H1 (cell line): Measurements from ENCODE around the gene LRRC2. TPM values are rescaled to one million over a fixed set of nuclear protein-coding genes. Genes with fewer than 3 reads are reported as not detected.

Source experiments
- CTCF ChIA-PET: fragments of 300-600 bp; sonication (Branson Sonifier 250); formaldehyde crosslinking; loops from one replicate; lab custom pipeline; 2021; ENCODE audit not compliant: partially characterized antibody; lab: Charles Lee
- POLR2A ChIA-PET: fragments of 300-600 bp; sonication (Branson Sonifier 250); formaldehyde crosslinking; loops from one replicate; lab custom pipeline; 2021; ENCODE audit warnings: inconsistent platforms; ENCODE audit not compliant: partially characterized antibody; lab: Charles Lee
- DNase-seq, 2 experiments: peaks; one replicate each; pipeline versions ENCODE4 v3.0.0 to v3.0.0-alpha.2; 2010 to 2022; ENCODE audit warnings: low spot score in 2 of 2, low read depth in 1 of 2, mixed read lengths in 1 of 2
- FAIRE-seq: peaks from 2 replicates; lab custom pipeline; 2011; peaks lifted over from hg19 to GRCh38; lab: Jason Lieb, UNC
- H2AFZ ChIP-seq: 2 replicates; pipeline ENCODE4 v1.8.1; 2012; ENCODE audit warnings: low read length, inconsistent platforms
- H2AK5ac ChIP-seq: 2 replicates; pipeline ENCODE4 v1.6.1; 2013; ENCODE audit warnings: low read depth, low read length
- H2BK120ac ChIP-seq: replicated peaks from 2 replicates; pipeline ENCODE3; 2013; ENCODE audit warnings: low read depth, low read length, inconsistent platforms
- H2BK12ac ChIP-seq: 2 replicates; pipeline ENCODE4 v1.6.1; 2013; ENCODE audit warnings: low read depth, low read length
- H2BK15ac ChIP-seq: 2 replicates; pipeline ENCODE4 v1.6.1; 2013; ENCODE audit warnings: low read length
- H2BK20ac ChIP-seq: 2 replicates; pipeline ENCODE4 v1.6.1; 2013; ENCODE audit warnings: low read length
- H2BK5ac ChIP-seq: 2 replicates; pipeline ENCODE4 v1.6.1; 2013; ENCODE audit warnings: low read depth, low read length
- H3K14ac ChIP-seq: 2 replicates; pipeline ENCODE4 v1.6.1; 2013; ENCODE audit warnings: inconsistent platforms; ENCODE audit not compliant: insufficient read length
- H3K18ac ChIP-seq: 2 replicates; pipeline ENCODE4 v1.6.1; 2013; ENCODE audit warnings: low read length; ENCODE audit errors: extremely low read depth
- H3K23ac ChIP-seq: 2 replicates; pipeline ENCODE4 v1.6.1; 2013; ENCODE audit warnings: inconsistent platforms; ENCODE audit not compliant: insufficient read length
- H3K23me2 ChIP-seq: 2 replicates; pipeline ENCODE4 v1.6.1; 2013; ENCODE audit warnings: low read depth, low read length
- H3K27ac ChIP-seq: 2 replicates; pipeline ENCODE4 v1.6.1; 2011; ENCODE audit warnings: low read depth, low read length, inconsistent platforms
- H3K27me3 ChIP-seq, 4 experiments: replicated peaks in 1 of 4; 1 replicate in 1 of 4; 2 replicates in 3 of 4; pipeline versions ENCODE4 v1.6.1 to v1.8.1; 2011 to 2013; ENCODE audit warnings: low read length in 3 of 4, mild to moderate bottlenecking in 3 of 4, inconsistent platforms in 2 of 4, mixed read lengths in 2 of 4, moderate library complexity in 1 of 4; ENCODE audit not compliant: control insufficient read depth in 3 of 4, insufficient read depth in 3 of 4; ENCODE audit errors: extremely low read depth in 1 of 4
- H3K36me3 ChIP-seq, 4 experiments: 2 replicates each; pipeline versions ENCODE4 v1.6.1 to v1.8.1; 2011 to 2013; ENCODE audit warnings: mild to moderate bottlenecking in 4 of 4, low read length in 3 of 4, moderate library complexity in 2 of 4, control low read depth in 1 of 4, inconsistent platforms in 1 of 4; ENCODE audit not compliant: insufficient read depth in 4 of 4, control insufficient read depth in 2 of 4
- H3K4ac ChIP-seq: replicated peaks from 2 replicates; pipeline ENCODE3; 2013; ENCODE audit warnings: low read length, low read depth, mixed read lengths, inconsistent platforms; ENCODE audit not compliant: insufficient read length
- H3K4me1 ChIP-seq, 4 experiments: replicated peaks in 1 of 4; 1 replicate in 1 of 4; 2 replicates in 3 of 4; pipeline versions ENCODE4 v1.6.1 to v1.8.1; 2011 to 2013; ENCODE audit warnings: low read length in 3 of 4, inconsistent platforms in 2 of 4, mixed read lengths in 1 of 4; ENCODE audit not compliant: insufficient read depth in 4 of 4, control insufficient read depth in 3 of 4
- H3K4me2 ChIP-seq, 2 experiments: 2 replicates each; pipeline versions ENCODE4 v1.6.1 to v1.8.1; 2011 to 2013; ENCODE audit warnings: low read depth in 2 of 2, low read length in 2 of 2, control low read depth in 1 of 2, inconsistent platforms in 1 of 2, mild to moderate bottlenecking in 1 of 2; ENCODE audit not compliant: insufficient read depth in 1 of 2
- H3K4me3 ChIP-seq, 4 experiments: fragments of 200-600, 300-600 bp in 1 of 4; sonication (generic), shearing (Covaris generic), sonication (Bioruptor Twin) in 1 of 4; 2 replicates each; pipeline versions ENCODE4 v1.5.1 to v1.8.1; 2011 to 2016; ENCODE audit warnings: low read length in 4 of 4, low read depth in 3 of 4, control low read depth in 2 of 4, inconsistent platforms in 2 of 4, mild to moderate bottlenecking in 2 of 4, mixed read lengths in 1 of 4, moderate library complexity in 1 of 4; ENCODE audit not compliant: insufficient read depth in 2 of 4; ENCODE audit errors: extremely low read depth in 1 of 4
- H3K56ac ChIP-seq: replicated peaks from 2 replicates; pipeline ENCODE3; 2013; ENCODE audit warnings: low read depth, mild to moderate bottlenecking, mixed read lengths, low read length, inconsistent platforms; ENCODE audit not compliant: insufficient read length
- H3K79me1 ChIP-seq: 2 replicates; pipeline ENCODE4 v1.6.1; 2013; ENCODE audit warnings: low read depth, low read length, control low read depth
- H3K79me2 ChIP-seq, 2 experiments: 2 replicates each; pipeline versions ENCODE4 v1.6.1 to v1.8.1; 2012 to 2013; ENCODE audit warnings: low read length in 2 of 2, mild to moderate bottlenecking in 2 of 2, inconsistent platforms in 1 of 2; ENCODE audit not compliant: insufficient read depth in 2 of 2, control insufficient read depth in 1 of 2
- H3K9ac ChIP-seq, 4 experiments: replicated peaks in 1 of 4; 1 replicate in 1 of 4; 2 replicates in 3 of 4; pipeline versions ENCODE4 v1.6.1 to v1.8.1; 2011 to 2013; ENCODE audit warnings: low read depth in 3 of 4, low read length in 3 of 4, control low read depth in 2 of 4, mild to moderate bottlenecking in 2 of 4, moderate library complexity in 2 of 4, inconsistent platforms in 1 of 4; ENCODE audit errors: extremely low read depth in 1 of 4
- H3K9me3 ChIP-seq, 2 experiments: 2 replicates each; pipeline versions ENCODE4 v1.6.1 to v1.8.1; 2012 to 2013; ENCODE audit warnings: mild to moderate bottlenecking in 2 of 2, moderate library complexity in 2 of 2, control low read depth in 1 of 2, inconsistent platforms in 1 of 2, low read depth in 1 of 2, low read length in 1 of 2, mixed read lengths in 1 of 2; ENCODE audit not compliant: insufficient read depth in 2 of 2
- H4K20me1 ChIP-seq, 2 experiments: replicated peaks in 1 of 2; 2 replicates each; pipeline versions ENCODE3 to v1.8.1; 2011 to 2013; ENCODE audit warnings: inconsistent platforms in 2 of 2, low read length in 2 of 2, mild to moderate bottlenecking in 1 of 2; ENCODE audit not compliant: insufficient read depth in 2 of 2, control insufficient read depth in 1 of 2
- H4K5ac ChIP-seq: 2 replicates; pipeline ENCODE4 v1.6.1; 2013; ENCODE audit warnings: low read length, low read depth, mixed read lengths, inconsistent platforms; ENCODE audit not compliant: insufficient read length
- H4K8ac ChIP-seq: 2 replicates; pipeline ENCODE4 v1.8.0; 2013; ENCODE audit warnings: mild to moderate bottlenecking, moderate library complexity, low read length, inconsistent platforms; ENCODE audit not compliant: insufficient read depth; ENCODE audit errors: extremely low read depth
- H4K91ac ChIP-seq: replicated peaks from 2 replicates; pipeline ENCODE3; 2013; ENCODE audit warnings: low read length, mixed read lengths, inconsistent platforms; ENCODE audit not compliant: insufficient read length
- CEBPB ChIP-seq: IDR thresholded peaks from 2 replicates; pipeline ENCODE4 v1.6.1; 2012; ENCODE audit warnings: low read depth, low read length
- EZH2 ChIP-seq: fragments of 200-600 bp; sonication (generic); IDR thresholded peaks from 2 replicates; pipeline ENCODE4 v1.7.1; 2012; ENCODE audit warnings: low read depth, mild to moderate bottlenecking, moderate library complexity, low read length, inconsistent platforms; ENCODE audit not compliant: severe bottlenecking
- FOSL1 ChIP-seq: IDR thresholded peaks from 2 replicates; pipeline ENCODE4 v1.6.1; 2011; ENCODE audit warnings: mild to moderate bottlenecking, low read depth, low read length, moderate library complexity; ENCODE audit not compliant: insufficient read depth
- KDM1A ChIP-seq: fragments of 200-600, 300-600 bp; sonication (generic); IDR thresholded peaks from 2 replicates; pipeline ENCODE4 v1.7.1; 2016; ENCODE audit warnings: mild to moderate bottlenecking, low read length, borderline replicate concordance
- KDM5A ChIP-seq: fragments of 200-600 bp; IDR thresholded peaks from 2 replicates; pipeline ENCODE4 v1.7.1; 2012; ENCODE audit warnings: mild to moderate bottlenecking, low read length, inconsistent platforms, mixed read lengths
- MAFK ChIP-seq: IDR thresholded peaks from 2 replicates; pipeline ENCODE4 v1.6.1; 2012; ENCODE audit warnings: low read depth, mild to moderate bottlenecking, improper control_type of control experiment, low read length
- POU5F1 ChIP-seq: IDR thresholded peaks from 2 replicates; pipeline ENCODE4 v1.6.1; 2011; ENCODE audit warnings: low read depth, mild to moderate bottlenecking, low read length, moderate library complexity
- RFX5 ChIP-seq: IDR thresholded peaks from 2 replicates; pipeline ENCODE4 v1.6.1; 2011; ENCODE audit warnings: low read depth, low read length, improper control_type of control experiment, borderline replicate concordance
- SIX5 ChIP-seq: IDR thresholded peaks from 2 replicates; pipeline ENCODE4 v1.6.1; 2011; ENCODE audit warnings: mild to moderate bottlenecking, low read depth, low read length
- SP2 ChIP-seq: IDR thresholded peaks from 2 replicates; pipeline ENCODE4 v1.6.1; 2012; ENCODE audit warnings: mild to moderate bottlenecking, low read length, inconsistent platforms
- SP4 ChIP-seq: IDR thresholded peaks from 2 replicates; pipeline ENCODE4 v1.6.1; 2012; ENCODE audit warnings: low read length, inconsistent platforms
- SRF ChIP-seq: IDR thresholded peaks from 2 replicates; pipeline ENCODE4 v1.6.1; 2011; ENCODE audit warnings: mild to moderate bottlenecking, low read depth, low read length, moderate library complexity
- TAF7 ChIP-seq: optimal IDR thresholded peaks from 2 replicates; pipeline ENCODE3; 2011; ENCODE audit warnings: low read depth, mild to moderate bottlenecking, inconsistent platforms, low read length, moderate library complexity, borderline replicate concordance
- ZNF274 ChIP-seq: IDR thresholded peaks from 2 replicates; pipeline ENCODE4 v1.7.0; 2012; ENCODE audit warnings: low read length, borderline replicate concordance; ENCODE audit errors: extremely low read depth
- WGBS, 2 experiments: shearing (Covaris generic) in 1 of 2; methylation state at CpG; one replicate each; pipeline versions ENCODE4 v1.1.6 to v1.1.7; 2013 to 2015; ENCODE audit warnings: low lambda C conversion rate in 2 of 2, mixed read lengths in 2 of 2, inconsistent platforms in 1 of 2, low coverage in 1 of 2, missing lambda C conversion rate in 1 of 2; ENCODE audit not compliant: insufficient replicate concordance in 2 of 2, insufficient coverage in 1 of 2, insufficient read length in 1 of 2; ENCODE audit errors: extremely low coverage in 1 of 2, missing lambda C conversion rate in 1 of 2; 5-methylcytosine and 5-hydroxymethylcytosine counted together
- polyA plus RNA-seq, 7 experiments: library from polyadenylated mRNA; depleted of rRNA in 3 of 7; stranded (reverse) in 5 of 7; unstranded in 2 of 7; fragments of >200 nt in 5 of 7; fragments of 200-250 nt in 2 of 7; gene quantifications; 1 replicate in 5 of 7; 2 replicates in 1 of 7; 4 replicates in 1 of 7; pipeline versions ENCODE4 v1.2.1 to v1.2.3, GENCODE V29; 2011 to 2013; ENCODE audit warnings: missing spikeins in 2 of 7, mixed read lengths in 2 of 7
- total RNA-seq: library from RNA; stranded (reverse); fragmentation: NEBNext Ultra II Directional; extraction: Animal tissue kit (Norgen Biotek cat#: 25700); gene quantifications from 2 replicates; pipeline ENCODE4 v1.2.1, GENCODE V29; 2021

Gene LRRC2
- total and polyA plus RNA-seq, 2 of the 8 experiments (the other 6 are each of a cell fraction or from before 2014, with no cell fraction given): 1.4 to 6.4 TPM

GRCh38 chr3:46574243-46574646 lies 8.1 kb upstream of the LRRC2 start:
- no peak overlapping the region for H4K8ac ChIP-seq
- no peak overlapping the region; the same call in 1 of the 2 replicates for H3K18ac ChIP-seq
- H2BK5ac ChIP-seq: peak overlapping the region; percentile 99; the same call in 1 of the 2 replicates
- FAIRE-seq: peak; percentile 88
- ChIA-PET CTCF (interaction anchor here (0.6 to 4.7 kb wide), 9 partner anchors 9 to 90 kb away, joined by 3 to 26 read pairs (median 4); partner anchors contain the start of genes LRRC2 and RTP3), POLR2A (interaction anchor here (0.5 to 11.9 kb wide), 21 partner anchors 8 to 709 kb away, joined by 3 to 213 read pairs (median 5); partner anchors contain the start of genes KIF9, KLHL18, LRRC2 and LTF)
- H4K20me1 ChIP-seq: peaks cover 0 to under 1% of the 10 kb centered on the region in 2 experiments
- peak overlapping the region; percentile 85 to 86; a peak in 3 of 4 replicates for H3K4me2 ChIP-seq
- peaks cover 13 to 29% (median 17%) of the 10 kb centered on the region in 4 experiments; a peak in 6 of 7 replicates for H3K4me1 ChIP-seq
- 0% methylated on average over 2 of the region's 2 CpGs; no CpG with 5 or more reads in 1 of the 2 experiments for WGBS, 2 experiments
- DNase-seq: peak in 1 of 2 experiments; percentile 88
- peak overlapping the region; percentile 69 for H3K56ac ChIP-seq
- peak overlapping the region; percentile 97 for H4K91ac ChIP-seq
- peak overlapping the region; percentile 97 for H2BK120ac ChIP-seq
- H3K9ac ChIP-seq: peak overlapping the region in 1 of 4 experiments; percentile 1; a peak in 2 of 7 replicates
- no peaks in the 10 kb centered on the region; the same call in 1 of the 2 replicates for H3K79me1 ChIP-seq
- peaks cover 13% of the 10 kb centered on the region for H3K23me2 ChIP-seq
- H3K4me3 ChIP-seq: peak overlapping the region in 3 of 4 experiments; percentile 5 to 91 (median 20); a peak in 4 of 8 replicates
- peak overlapping the region; percentile 73 for H3K4ac ChIP-seq
- peak overlapping the region; percentile 29; the same call in 1 of the 2 replicates for H2AK5ac ChIP-seq
- peak overlapping the region; percentile 90 for H4K5ac ChIP-seq
- no peak overlapping the region for H2BK20ac ChIP-seq
- no peak overlapping the region for H3K23ac ChIP-seq
- H3K27ac ChIP-seq: peak overlapping the region; percentile 69
- H3K27me3 ChIP-seq: no peaks in the 10 kb centered on the region; a peak in 2 of 7 replicates
- peaks cover 0 to 7% (median 2%) of the 10 kb centered on the region in 4 experiments; a peak in 4 of 8 replicates for H3K36me3 ChIP-seq
- peaks cover 5 to 17% of the 10 kb centered on the region in 2 experiments for H3K79me2 ChIP-seq
- no peak overlapping the region for H3K14ac ChIP-seq
- no peaks in the 10 kb centered on the region for H3K9me3 ChIP-seq
- H2BK15ac ChIP-seq: no peak overlapping the region; the same call in 1 of the 2 replicates
- no peak overlapping the region for H2AFZ ChIP-seq
- no peak overlapping the region for H2BK12ac ChIP-seq
- no peak for TF ChIP-seq SIX5
- TF ChIP-seq KDM5A: no peak
- TF ChIP-seq FOSL1: no peak
- no peak for TF ChIP-seq SRF
- TF ChIP-seq KDM1A: no peak
- TF ChIP-seq POU5F1: no peak
- peak; percentile 56 for TF ChIP-seq TAF7
- no peak for TF ChIP-seq MAFK
- TF ChIP-seq SP2: no peak
- TF ChIP-seq SP4: no peak
- TF ChIP-seq EZH2: no peak
- TF ChIP-seq RFX5: no peak
- TF ChIP-seq ZNF274: no peak
- TF ChIP-seq CEBPB: no peak
